Type B pancreatic cell (in vitro differentiated cells): ENCODE measurements around the gene MON1A. TPM values are rescaled to one million over a fixed set of nuclear protein-coding genes. Genes with fewer than 3 reads are reported as not detected.

ENCODE experiments used
- DNase-seq: peaks from one replicate; pipeline ENCODE4 v3.0.0; 2021; ENCODE audit warnings: mixed read lengths; ENCODE audit not compliant: unreplicated experiment; ENCODE audit errors: extremely low spot score
- H3K27ac Mint-ChIP-seq: 2 replicates; pipeline ENCODE4 v1.8.0; 2021; ENCODE audit warnings: mild to moderate bottlenecking, mixed read lengths
- H3K27me3 Mint-ChIP-seq: 2 replicates; pipeline ENCODE4 v1.8.0; 2021; ENCODE audit warnings: mixed read lengths
- H3K36me3 Mint-ChIP-seq: 2 replicates; pipeline ENCODE4 v1.8.0; 2021; ENCODE audit warnings: mixed read lengths
- H3K4me1 Mint-ChIP-seq: one replicate; pipeline ENCODE4 v1.8.0; 2021; ENCODE audit warnings: mixed read lengths; ENCODE audit not compliant: unreplicated experiment
- H3K4me3 Mint-ChIP-seq: 2 replicates; pipeline ENCODE4 v1.8.0; 2021; ENCODE audit warnings: mild to moderate bottlenecking, mixed read lengths
- H3K9me3 Mint-ChIP-seq: 2 replicates; pipeline ENCODE4 v1.8.0; 2021; ENCODE audit warnings: mixed read lengths
- CTCF ChIP-seq: fragments of 200-600 bp; sonication (generic); conservative IDR thresholded peaks from 2 replicates; pipeline ENCODE4 v1.5.0; 2021; ENCODE audit warnings: antibody characterized with exemption, mild to moderate bottlenecking
- total RNA-seq: library from RNA; stranded (reverse); gene quantifications from 2 replicates; pipeline ENCODE4 v1.2.1, GENCODE V29; 2021; ENCODE audit warnings: low replicate concordance

MON1A gene
- total RNA-seq, 1 donor from 2014 or later: 8.8 TPM

GRCh38 chr3:49873623-49874022 is 56.0 kb downstream of the MON1A start:
- no peaks in the 10 kb centered on the region for H3K9me3 Mint-ChIP-seq
- H3K36me3 Mint-ChIP-seq: no peaks in the 10 kb centered on the region
- DNase-seq: no peak
- no peak for TF ChIP-seq CTCF
- peaks cover 26% of the 10 kb centered on the region for H3K27me3 Mint-ChIP-seq
- peaks cover 6% of the 10 kb centered on the region for H3K4me1 Mint-ChIP-seq
- H3K27ac Mint-ChIP-seq: no peak overlapping the region
- H3K4me3 Mint-ChIP-seq: no peak overlapping the region

GRCh38 chr3:49872801-49873281 is 56.8 kb downstream of the MON1A start:
- DNase-seq: no peak
- TF ChIP-seq CTCF: no peak
- Mint-ChIP-seq H3K27ac (no peak overlapping the region), H3K4me3 (no peak overlapping the region), H3K4me1 (peaks cover 11% of the 10 kb centered on the region), H3K9me3 (no peaks in the 10 kb centered on the region), H3K36me3 (no peaks in the 10 kb centered on the region), H3K27me3 (peaks cover 34% of the 10 kb centered on the region)

- Mint-ChIP-seq H3K9me3 (no peaks in the 10 kb centered on the region), H3K27ac (no peak overlapping the region), H3K4me1 (peaks cover 15% of the 10 kb centered on the region), H3K4me3 (no peak overlapping the region), H3K36me3 (no peaks in the 10 kb centered on the region), H3K27me3 (peaks cover 44% of the 10 kb centered on the region)
- TF ChIP-seq CTCF: no peak
- no peak for DNase-seq
These were observed 58.0 kb downstream of the MON1A start for GRCh38 chr3:49871531-49872153.

- peaks cover 58% of the 10 kb centered on the region for H3K27me3 Mint-ChIP-seq
- H3K27ac Mint-ChIP-seq: no peak within 1 kb of the TSS
- DNase-seq: no peak
- peaks cover 15% of the 10 kb centered on the region for H3K4me1 Mint-ChIP-seq
- TF ChIP-seq CTCF: no peak
- H3K4me3 Mint-ChIP-seq: peak within 1 kb of the TSS; percentile 60
- no peaks in the 10 kb centered on the region for H3K9me3 Mint-ChIP-seq
- no peaks in the 10 kb centered on the region for H3K36me3 Mint-ChIP-seq
These were observed 60.0 kb downstream of the MON1A start, which contains the start of gene CAMKV for GRCh38 chr3:49869525-49870126. CAMKV (minus strand) TSS chr3:49869906; CDS start chr3:49862388, 7,518 bp downstream.

GRCh38 chr3:49868862-49869466 is 60.6 kb downstream of the MON1A start:
- H3K27ac Mint-ChIP-seq: no peak overlapping the region
- peak overlapping the region; percentile 60 for H3K4me3 Mint-ChIP-seq
- no peak for DNase-seq
- no peaks in the 10 kb centered on the region for H3K36me3 Mint-ChIP-seq
- no peak for TF ChIP-seq CTCF
- no peaks in the 10 kb centered on the region for H3K9me3 Mint-ChIP-seq
- H3K27me3 Mint-ChIP-seq: peaks cover 62% of the 10 kb centered on the region
- H3K4me1 Mint-ChIP-seq: peaks cover 15% of the 10 kb centered on the region
